Subcutaneous preadipocyte (primary cell): ENCODE results near the gene TOMT. TPM values are rescaled to one million over a fixed set of nuclear protein-coding genes. Genes with fewer than 3 reads are reported as not detected.

Source experiments
- small RNA-seq: library from RNA; depleted of rRNA; stranded (forward); fragments of <200 nt; gene quantifications from one replicate; pipeline ENCODE3, GENCODE V24; 2012
- total RNA-seq: library from RNA; depleted of rRNA; stranded (reverse); fragments of >200 nt; gene quantifications from 2 replicates; pipeline ENCODE4 v1.2.3, GENCODE V29; 2012

Gene TOMT, protein sequence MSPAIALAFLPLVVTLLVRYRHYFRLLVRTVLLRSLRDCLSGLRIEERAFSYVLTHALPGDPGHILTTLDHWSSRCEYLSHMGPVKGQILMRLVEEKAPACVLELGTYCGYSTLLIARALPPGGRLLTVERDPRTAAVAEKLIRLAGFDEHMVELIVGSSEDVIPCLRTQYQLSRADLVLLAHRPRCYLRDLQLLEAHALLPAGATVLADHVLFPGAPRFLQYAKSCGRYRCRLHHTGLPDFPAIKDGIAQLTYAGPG
- under 0.01 TPM in 1 of 2 replicates, not detected in the other for total RNA-seq

DNA sequence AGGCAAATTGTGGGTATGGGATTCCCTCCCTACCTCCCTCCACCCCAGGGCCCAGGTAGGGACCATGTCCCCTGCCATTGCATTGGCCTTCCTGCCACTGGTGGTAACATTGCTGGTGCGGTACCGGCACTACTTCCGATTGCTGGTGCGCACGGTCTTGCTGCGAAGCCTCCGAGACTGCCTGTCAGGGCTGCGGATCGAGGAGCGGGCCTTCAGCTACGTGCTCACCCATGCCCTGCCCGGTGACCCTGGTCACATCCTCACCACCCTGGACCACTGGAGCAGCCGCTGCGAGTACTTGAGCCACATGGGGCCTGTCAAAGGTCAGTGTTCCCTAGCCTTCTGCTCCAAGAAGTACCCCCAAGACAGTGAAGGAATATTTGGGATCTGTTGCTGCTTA lies at the start of gene TOMT:
TSS of gene TOMT (plus strand) at position 37 of the 400 bp plus-strand sequence. CDS start at position 65, 28 bp downstream.

DNA sequence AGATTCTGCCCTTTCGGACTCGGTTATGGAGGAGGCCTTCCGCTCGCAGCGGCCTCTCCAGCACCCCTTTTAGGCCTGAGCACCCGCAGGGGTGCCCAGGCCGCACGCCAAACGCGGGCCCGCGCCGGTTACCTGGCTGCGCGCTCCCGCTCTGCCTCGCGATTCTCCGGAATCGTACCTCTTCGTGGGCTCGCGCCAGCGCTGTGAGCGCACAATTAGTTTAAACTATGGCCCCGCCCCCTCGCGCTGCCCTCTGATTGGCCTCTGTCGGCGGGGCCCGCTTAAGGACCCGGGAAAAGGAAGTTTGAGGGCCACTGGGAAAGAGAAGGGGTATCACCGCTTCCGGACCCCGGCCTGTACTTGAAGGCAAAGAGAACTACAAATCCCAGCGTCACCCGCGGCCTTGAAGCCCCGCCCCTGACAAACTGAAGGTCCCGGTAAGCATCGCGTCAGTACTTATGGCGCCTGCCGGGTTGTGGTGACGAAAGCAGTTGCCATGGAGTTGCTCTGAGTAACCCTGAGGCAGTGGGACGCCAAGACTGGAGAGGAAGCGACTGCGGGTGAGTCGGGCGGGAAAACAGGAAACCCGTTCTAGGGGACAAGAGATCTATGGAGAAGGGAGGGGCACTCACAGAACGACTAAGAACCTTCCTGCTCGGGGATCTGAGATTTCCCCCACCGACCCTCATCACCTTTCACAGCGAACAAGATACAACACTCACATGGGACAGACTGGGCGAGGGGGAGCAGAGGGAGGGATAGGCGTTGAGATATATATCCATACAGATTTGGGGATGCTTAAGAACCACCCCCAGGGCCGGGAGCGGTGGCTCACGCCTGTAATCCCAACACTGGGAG lies 25.2 kb upstream of the TOMT start, which contains the start of the genes LRRC51 and NUMA1:
TSS of gene LRRC51 (plus strand) at position 525 of the 858 bp plus-strand sequence. CDS start 8,234 bp downstream, outside the sequence.
TSS of gene NUMA1 (minus strand) at position 217 of the 858 bp plus-strand sequence. CDS start 44,599 bp downstream, outside the sequence.

DNA sequence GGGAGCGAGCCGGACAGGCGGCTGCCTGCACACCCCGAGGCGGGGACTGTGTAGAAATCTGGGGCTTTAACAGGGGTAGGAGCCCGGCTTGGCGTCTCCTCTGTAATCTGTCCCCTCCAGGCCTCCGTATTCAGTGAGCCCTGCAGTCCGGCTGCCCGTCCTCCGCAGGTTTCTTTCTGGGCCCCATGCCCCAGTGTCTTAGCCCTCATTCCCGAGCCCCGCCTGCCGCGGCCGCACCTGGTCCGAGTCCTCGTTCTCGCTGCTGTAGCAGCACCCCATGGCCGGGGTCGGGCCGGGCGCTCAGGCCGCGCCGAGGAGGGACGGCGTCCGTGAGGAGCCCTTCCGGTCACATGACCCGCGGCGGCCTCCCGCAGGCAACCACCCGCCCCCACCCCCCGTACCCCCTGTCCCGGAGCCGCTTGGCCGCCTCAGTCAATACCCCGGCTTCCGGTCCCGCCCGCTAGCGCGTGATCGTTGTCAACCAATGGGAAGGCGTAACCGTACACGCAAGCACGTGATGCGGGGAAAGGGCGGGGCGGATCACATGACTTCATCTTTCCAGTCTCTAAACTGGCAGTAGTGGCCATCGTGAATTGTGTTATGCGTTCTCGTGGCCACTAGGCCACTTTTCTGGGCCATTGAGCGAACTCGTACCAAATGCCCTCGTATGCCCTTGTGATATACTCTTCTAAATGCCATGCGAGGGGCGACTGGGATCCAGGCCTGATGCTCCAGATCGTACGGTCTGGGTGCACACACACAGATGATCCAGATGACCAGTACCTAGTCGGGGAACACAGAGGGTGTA lies 2.6 kb upstream of the TOMT start, which contains the start of gene LAMTOR1:
TSS of gene LAMTOR1 (minus strand) at position 352 of the 808 bp plus-strand sequence. CDS start at position 279, 73 bp downstream.

DNA sequence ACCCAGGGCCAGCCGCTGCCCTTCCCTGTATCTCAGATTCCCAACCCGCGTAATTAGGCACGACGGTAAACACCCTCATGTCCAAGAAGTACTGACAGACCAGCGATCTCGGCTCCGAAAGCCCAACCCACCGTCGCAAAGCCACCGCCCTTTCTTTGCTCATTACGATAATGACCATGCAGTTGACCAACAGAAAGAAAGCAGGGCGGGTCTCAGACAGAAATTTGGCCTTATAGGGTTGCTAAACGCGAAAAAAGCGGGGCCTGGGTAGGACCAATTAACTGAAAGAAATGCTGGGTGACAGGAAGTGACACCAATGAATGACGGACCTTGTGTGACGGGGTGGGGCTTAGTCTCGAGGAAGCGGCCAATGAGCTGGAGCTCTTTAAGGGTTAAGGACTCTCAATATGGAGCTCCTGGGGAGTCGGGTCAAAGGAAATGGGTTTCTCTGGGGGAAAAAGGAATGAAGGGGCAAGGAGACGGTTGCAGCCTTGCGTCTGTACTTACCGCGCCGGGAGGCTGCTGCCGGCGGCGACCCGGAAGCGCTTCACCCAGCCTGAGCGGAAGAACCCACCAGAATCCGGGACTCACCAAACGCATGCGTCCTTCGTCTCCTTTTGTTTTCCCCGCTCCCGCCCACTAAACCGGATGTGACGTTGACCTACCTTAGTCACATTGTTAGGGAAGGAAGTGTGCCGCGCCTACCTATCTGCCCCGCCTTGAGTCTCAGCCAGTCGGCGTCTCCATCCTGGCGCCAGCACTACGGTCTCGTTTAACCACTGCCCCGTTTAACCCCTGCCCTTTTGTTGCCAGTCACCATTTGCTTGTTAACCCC lies 6.6 kb downstream of the TOMT start, which contains the start of gene ANAPC15:
TSS of gene ANAPC15 (minus strand) at position 553 of the 835 bp plus-strand sequence. CDS start 1,419 bp downstream, outside the sequence.

DNA sequence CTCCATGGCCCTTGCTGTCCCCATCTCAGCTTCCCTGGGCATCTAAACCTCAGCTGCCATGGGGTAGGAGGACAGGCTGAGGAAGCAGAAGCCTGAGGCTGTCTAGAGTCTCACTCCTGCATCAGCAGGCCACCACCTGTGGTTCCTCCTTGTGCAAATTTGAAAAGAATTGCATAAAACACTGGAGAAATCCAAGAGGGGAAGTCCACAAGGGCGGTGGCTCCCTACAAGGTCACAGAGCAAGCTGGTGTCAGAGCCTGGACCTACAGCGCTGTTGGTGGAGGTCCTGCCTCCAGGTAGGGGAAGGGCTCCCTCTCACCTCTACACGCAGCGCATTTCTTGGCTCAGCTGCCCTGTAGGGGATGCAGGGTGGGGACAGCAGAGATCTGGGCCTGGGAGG lies 29.7 kb downstream of the TOMT start, which contains the start of gene FOLR3:
TSS of gene FOLR3 (plus strand) at position 253 of the 400 bp plus-strand sequence. CDS start 228 bp downstream, outside the sequence.

Small RNA genes within 50 kb of the gene (small RNA-seq; reads per million reads assigned to genes)
- gene MIR3165, result not detected

Other genes starting within 250 kb of the TOMT start
- gene DEFB131B, start 227.5 kb upstream of the TOMT start, total RNA-seq, result not detected in 2 replicates
- gene XNDC1N, start 177.3 kb upstream of the TOMT start, total RNA-seq, result 6.6 and 12.3 TPM in 2 replicates
- 12.5 and 17.4 TPM in 2 replicates for gene RNF121, start 176.9 kb upstream of the TOMT start, total RNA-seq
- 2.2 and 3.5 TPM in 2 replicates for gene IL18BP, start 107.0 kb upstream of the TOMT start, total RNA-seq
- 104 and 145 TPM in 2 replicates for gene NUMA1, start 25.4 kb upstream of the TOMT start, total RNA-seq
- 5.9 and 6.2 TPM in 2 replicates for gene LRRC51, start 25.1 kb upstream of the TOMT start, total RNA-seq
- 103 and 134 TPM in 2 replicates for gene LAMTOR1, start 2.6 kb upstream of the TOMT start, total RNA-seq
- 21.1 and 38.6 TPM in 2 replicates for gene ANAPC15, start 6.8 kb downstream of the TOMT start, total RNA-seq
- gene FOLR3, start 29.8 kb downstream of the TOMT start, total RNA-seq, result 0.39 and 1.1 TPM in 2 replicates
- gene FOLR1, start 86.2 kb downstream of the TOMT start, total RNA-seq, result not detected in 2 replicates
- not detected in 2 replicates for gene FOLR2, start 110.9 kb downstream of the TOMT start, total RNA-seq
- gene INPPL1, start 118.8 kb downstream of the TOMT start, total RNA-seq, result 43.4 and 64.9 TPM in 2 replicates
- not detected in 2 replicates for gene PHOX2A, start 138.3 kb downstream of the TOMT start, total RNA-seq